Smooth muscle cell (in vitro differentiated cells): ENCODE data around the gene METTL24. TPM values are rescaled to one million over a fixed set of nuclear protein-coding genes. Genes with fewer than 3 reads are reported as not detected.

ENCODE experiments used
- DNase-seq: peaks from one replicate; lab custom pipeline; 2025; ENCODE audit not compliant: unreplicated experiment; lab: John Stamatoyannopoulos, UW
- H2AFZ ChIP-seq: fragments of 200-600 bp; sonication (generic); 2 replicates; pipeline ENCODE4 v1.6.0; 2016; ENCODE audit warnings: antibody characterized with exemption, low read depth, mild to moderate bottlenecking
- H3F3A ChIP-seq: fragments of 200-600 bp; sonication (generic); 2 replicates; pipeline ENCODE4 v1.6.0; 2017; ENCODE audit warnings: antibody characterized with exemption, low read depth
- H3K27ac ChIP-seq: fragments of 200-600 bp; sonication (generic); 2 replicates; pipeline ENCODE4 v1.5.1; 2016; ENCODE audit warnings: low read depth, mild to moderate bottlenecking
- H3K27me3 ChIP-seq: fragments of 200-600 bp; sonication (generic); 2 replicates; pipeline ENCODE4 v1.6.1; 2016; ENCODE audit warnings: low read depth, mild to moderate bottlenecking
- H3K36me3 ChIP-seq: fragments of 200-600 bp; sonication (generic); 2 replicates; pipeline ENCODE4 v1.5.1; 2016; ENCODE audit warnings: low read depth
- H3K4me1 ChIP-seq: fragments of 200-600 bp; sonication (generic); 2 replicates; pipeline ENCODE4 v1.5.1; 2016; ENCODE audit warnings: low read depth
- H3K4me2 ChIP-seq: fragments of 200-600 bp; sonication (generic); 2 replicates; pipeline ENCODE4 v1.6.0; 2016; ENCODE audit warnings: mild to moderate bottlenecking
- H3K4me3 ChIP-seq: fragments of 200-600 bp; sonication (generic); 2 replicates; pipeline ENCODE4 v1.5.1; 2016; ENCODE audit warnings: mild to moderate bottlenecking
- H3K79me2 ChIP-seq: fragments of 200-600 bp; sonication (generic); 2 replicates; pipeline ENCODE4 v1.6.0; 2016; ENCODE audit warnings: low read depth, mild to moderate bottlenecking
- H3K9ac ChIP-seq: fragments of 200-600 bp; sonication (generic); 2 replicates; pipeline ENCODE4 v1.6.0; 2016; ENCODE audit warnings: low read depth
- H3K9me3 ChIP-seq: fragments of 200-600 bp; sonication (generic); replicated peaks from 2 replicates; pipeline ENCODE4 v1.5.1; 2016; ENCODE audit warnings: low read depth
- H4K20me1 ChIP-seq: fragments of 200-600 bp; sonication (generic); 2 replicates; pipeline ENCODE4 v1.6.0; 2016; ENCODE audit warnings: low read depth
- CTCF ChIP-seq: fragments of 200-600 bp; sonication (generic); IDR thresholded peaks from 2 replicates; pipeline ENCODE4 v1.5.1; 2017; ENCODE audit warnings: borderline replicate concordance, mild to moderate bottlenecking, antibody characterized with exemption; ENCODE audit not compliant: insufficient read depth, poor library complexity, severe bottlenecking
- WGBS: methylation state at CpG from one replicate; pipeline ENCODE4 v1.1.7; 2016; ENCODE audit warnings: low lambda C conversion rate; 5-methylcytosine and 5-hydroxymethylcytosine counted together
- polyA plus RNA-seq: library from polyadenylated mRNA; unstranded; fragments of >200 nt; fragmentation: Nextera tagmentation; extraction: Ambion mirVana; gene quantifications from 2 replicates; pipeline ENCODE4 v1.2.1, GENCODE V29; 2016
- total RNA-seq: library from RNA; depleted of rRNA; stranded (reverse); fragments of >200 nt; gene quantifications from 2 replicates; pipeline ENCODE4 v1.2.3, GENCODE V29; 2014

Gene METTL24
- total and polyA plus RNA-seq, 2 experiments from 2014 or later, result 0.74 to 2.6 TPM

- Histone ChIP-seq H3K9me3 (no peaks in the 10 kb centered on the region), H3K4me3 (no peak overlapping the region), H3K27me3 (no peaks in the 10 kb centered on the region), H3K27ac (no peak overlapping the region), H3K4me2 (no peak overlapping the region), H4K20me1 (no peaks in the 10 kb centered on the region), H3K4me1 (no peaks in the 10 kb centered on the region), H3F3A (no peaks in the 10 kb centered on the region), H2AFZ (no peak overlapping the region), H3K79me2 (no peaks in the 10 kb centered on the region), H3K9ac (no peak overlapping the region), H3K36me3 (peaks cover 18% of the 10 kb centered on the region)
- TF ChIP-seq CTCF, result no peak
- WGBS, result 90% methylated on average over 1 of the region's 1 CpG
- DNase-seq, result no peak
Observed at GRCh38 chr6:110226261-110226660, 131.9 kb downstream of the METTL24 start.

- Histone ChIP-seq H3K4me3 (no peak overlapping the region), H3K4me2 (no peak overlapping the region), H3K27me3 (no peaks in the 10 kb centered on the region), H3K4me1 (no peaks in the 10 kb centered on the region), H4K20me1 (no peaks in the 10 kb centered on the region), H3K9ac (no peak overlapping the region), H2AFZ (no peak overlapping the region), H3K9me3 (no peaks in the 10 kb centered on the region), H3F3A (peaks cover under 1% of the 10 kb centered on the region), H3K36me3 (peaks cover 20% of the 10 kb centered on the region), H3K79me2 (no peaks in the 10 kb centered on the region), H3K27ac (no peak overlapping the region)
- DNase-seq, result no peak
- no peak for TF ChIP-seq CTCF
Observed at GRCh38 chr6:110221738-110222137, 136.4 kb downstream of the METTL24 start.

- DNase-seq, result no peak
- 81% methylated on average over 2 of the region's 2 CpGs for WGBS
- H3K36me3 ChIP-seq, result peaks cover 19% of the 10 kb centered on the region
Observed at GRCh38 chr6:110217266-110217665, 140.9 kb downstream of the METTL24 start.

More at GRCh38 chr6:110217266-110217665, 140.9 kb downstream of the METTL24 start:
- Histone ChIP-seq H3F3A (peaks cover 6% of the 10 kb centered on the region), H3K4me3 (no peak overlapping the region), H3K9me3 (no peaks in the 10 kb centered on the region), H4K20me1 (no peaks in the 10 kb centered on the region), H3K27ac (no peak overlapping the region), H3K79me2 (no peaks in the 10 kb centered on the region), H2AFZ (no peak overlapping the region), H3K4me2 (no peak overlapping the region), H3K4me1 (no peaks in the 10 kb centered on the region), H3K27me3 (no peaks in the 10 kb centered on the region), H3K9ac (no peak overlapping the region)
- TF ChIP-seq CTCF, result no peak
